NCI-H1417 (cell line): ENCODE data around the gene STOML1.
"Not testable (repeated sequence)": the region's sequence is repeated elsewhere in the genome, so short reads cannot be mapped to it uniquely, and the experiment has no call there.

Experiments
- DNase-seq, 3 experiments: peaks; one replicate each; lab custom pipeline; 2025; lab: John Stamatoyannopoulos, UW

The STOML1 gene

GRCh38 chr15:73960472-73961070 lies 31.5 kb downstream of the STOML1 start:
- DNase-seq = not testable (repeated sequence)

- DNase-seq = no peak
These were observed 32.3 kb downstream of the STOML1 start for GRCh38 chr15:73959801-73960200.

- peak in 2 of 3 experiments; percentile 35 to 60 for DNase-seq
These were observed 33.0 kb downstream of the STOML1 start for GRCh38 chr15:73959012-73959581.

GRCh38 chr15:73957785-73958184 lies 34.3 kb downstream of the STOML1 start:
- no peak for DNase-seq

GRCh38 chr15:73957276-73957675 lies 34.8 kb downstream of the STOML1 start:
- DNase-seq = no peak

- no peak for DNase-seq
These were observed 35.4 kb downstream of the STOML1 start for GRCh38 chr15:73956743-73957135.

GRCh38 chr15:73955861-73956742 lies 36.0 kb downstream of the STOML1 start:
- no peak for DNase-seq

- DNase-seq = no peak
These were observed 36.8 kb downstream of the STOML1 start for GRCh38 chr15:73955326-73955725.

GRCh38 chr15:73954188-73955145 lies 37.6 kb downstream of the STOML1 start:
- no peak for DNase-seq

- DNase-seq = no peak
These were observed 39.0 kb downstream of the STOML1 start for GRCh38 chr15:73952913-73953750.

GRCh38 chr15:73952171-73952912 lies 39.8 kb downstream of the STOML1 start:
- DNase-seq = no peak

- no peak for DNase-seq
These were observed 40.5 kb downstream of the STOML1 start for GRCh38 chr15:73951601-73952000.

GRCh38 chr15:73950831-73951561 lies 41.1 kb downstream of the STOML1 start:
- DNase-seq = peak; percentile 77 to 91 (median 84)

- DNase-seq = no peak
These were observed 41.6 kb downstream of the STOML1 start for GRCh38 chr15:73950479-73950830.

- no peak for DNase-seq
These were observed 42.6 kb downstream of the STOML1 start for GRCh38 chr15:73949496-73949895.

- no peak for DNase-seq
These were observed 43.1 kb downstream of the STOML1 start for GRCh38 chr15:73948982-73949381.

GRCh38 chr15:73948396-73948795 lies 43.7 kb downstream of the STOML1 start:
- DNase-seq = no peak

GRCh38 chr15:73947651-73948050 lies 44.4 kb downstream of the STOML1 start:
- no peak for DNase-seq

GRCh38 chr15:73946795-73947370 lies 45.2 kb downstream of the STOML1 start:
- no peak for DNase-seq
